ENCODE results near the gene FFAR3. TPM values are rescaled to one million over a fixed set of nuclear protein-coding genes. Genes with fewer than 3 reads are reported as not detected.

The FFAR3 gene
- total and polyA plus RNA-seq, 2 of the 8 experiments (the other 6 are each of a cell fraction or from before 2014, with no cell fraction given): not detected

DNA sequence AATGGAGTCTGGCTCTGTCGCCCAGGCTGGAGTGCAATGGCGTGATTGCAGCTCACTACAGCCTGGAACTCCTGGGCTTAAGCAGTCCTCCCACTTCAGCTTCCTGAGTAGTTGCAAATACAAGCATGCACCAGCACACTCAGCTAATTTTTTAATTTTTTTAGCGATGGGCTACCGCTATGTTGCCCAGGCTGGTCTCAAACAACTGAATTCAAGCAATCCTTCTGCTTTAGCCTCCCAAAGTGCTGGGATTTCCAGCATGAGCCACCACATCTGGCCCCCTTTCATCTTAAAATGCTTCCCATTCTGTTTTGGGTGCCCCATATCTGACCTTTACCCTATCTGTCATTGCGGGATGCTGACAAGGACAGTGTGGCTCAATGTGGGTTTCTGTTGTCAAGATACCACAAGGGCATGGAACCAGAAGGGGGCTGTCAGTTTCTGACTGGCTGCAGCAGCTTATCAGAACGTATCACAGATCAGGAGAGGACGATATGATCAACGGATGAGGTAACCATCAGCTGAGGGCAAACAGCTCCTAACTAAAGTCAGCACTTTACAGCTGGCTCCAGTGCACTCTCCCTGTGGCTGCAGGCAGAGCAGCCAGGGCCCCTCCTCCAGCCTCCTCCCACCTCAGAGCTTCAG, 45.0 kb downstream of the FFAR3 start:
- H3K36me3 ChIP-seq (ENCODE audit: control insufficient read depth in 2 of 4, insufficient read depth in 4 of 4, low read length in 3 of 4): no peaks in the 10 kb centered on the region
- H2BK20ac ChIP-seq (ENCODE audit: low read length): no peak overlapping the region
- H2AK5ac ChIP-seq (ENCODE audit: low read depth, low read length): no peak overlapping the region
- DNase-seq (ENCODE audit: low read depth in 1 of 2, low spot score in 2 of 2): no peak
- H3K23me2 ChIP-seq (ENCODE audit: low read depth, low read length): no peaks in the 10 kb centered on the region
- no peak overlapping the region for H3K14ac ChIP-seq (ENCODE audit: insufficient read length)
- no peaks in the 10 kb centered on the region for H3K79me2 ChIP-seq (ENCODE audit: control insufficient read depth in 1 of 2, insufficient read depth in 2 of 2, low read length in 2 of 2)
- H3K9me3 ChIP-seq (ENCODE audit: insufficient read depth in 2 of 2, low read depth in 1 of 2, low read length in 1 of 2): no peaks in the 10 kb centered on the region
- ChIA-PET POLR2A (ENCODE audit: partially characterized antibody) (interaction anchor here (1.3 kb wide), 1 partner anchor 107 kb away, joined by 3 read pairs; no protein-coding TSS in a partner anchor), CTCF (ENCODE audit: partially characterized antibody) (interaction anchor here (0.9 to 1.3 kb wide), 4 partner anchors 9 to 92 kb away, joined by 3 to 5 read pairs (median 3); no protein-coding TSS in a partner anchor)
- H2BK12ac ChIP-seq (ENCODE audit: low read depth, low read length): 0 out of 2 replicates have a peak overlapping the region, but pooled peaks have one; percentile 39
- H3K4me3 ChIP-seq (ENCODE audit: extremely low read depth in 1 of 4, insufficient read depth in 2 of 4, low read depth in 3 of 4, low read length in 4 of 4): no peak overlapping the region
- H4K5ac ChIP-seq (ENCODE audit: insufficient read length, low read depth, low read length): no peak overlapping the region
- H3K18ac ChIP-seq (ENCODE audit: extremely low read depth, low read length): no peak overlapping the region
- H3K23ac ChIP-seq (ENCODE audit: insufficient read length): no peak overlapping the region
- no peak overlapping the region for H3K9ac ChIP-seq (replicated peaks in 1 of 4; ENCODE audit: extremely low read depth in 1 of 4, low read depth in 3 of 4, low read length in 3 of 4)
- H3K4me1 ChIP-seq (replicated peaks in 1 of 4; ENCODE audit: control insufficient read depth in 3 of 4, insufficient read depth in 4 of 4, low read length in 3 of 4): no peaks in the 10 kb centered on the region
- H4K8ac ChIP-seq (ENCODE audit: extremely low read depth, insufficient read depth, low read length): no peak overlapping the region
- H3K79me1 ChIP-seq (ENCODE audit: low read depth, low read length): no peaks in the 10 kb centered on the region
- H2AFZ ChIP-seq (ENCODE audit: low read length): no peak overlapping the region
- H3K4ac ChIP-seq (replicated peaks; ENCODE audit: insufficient read length, low read depth, low read length): no peak overlapping the region
- no peak overlapping the region for H3K4me2 ChIP-seq (ENCODE audit: insufficient read depth in 1 of 2, low read depth in 2 of 2, low read length in 2 of 2)
- no peak overlapping the region for H3K56ac ChIP-seq (replicated peaks; ENCODE audit: insufficient read length, low read depth, low read length)
- H2BK15ac ChIP-seq (ENCODE audit: low read length): no peak overlapping the region
- H4K91ac ChIP-seq (replicated peaks; ENCODE audit: insufficient read length, low read length): no peak overlapping the region
- H2BK5ac ChIP-seq (ENCODE audit: low read depth, low read length): no peak overlapping the region
- whole genome bisulfite sequencing, 2 experiments (ENCODE audit: extremely low coverage in 1 of 2, insufficient coverage in 1 of 2, insufficient read length in 1 of 2, insufficient replicate concordance in 2 of 2, low coverage in 1 of 2, low lambda C conversion rate in 2 of 2, missing lambda C conversion rate in 1 of 2): 95% methylated on average over 8 of the region's 8 CpGs; no CpG with 5 or more reads in 1 of the 2 experiments
- no peak overlapping the region for H3K27ac ChIP-seq (ENCODE audit: low read depth, low read length)
- H4K20me1 ChIP-seq (replicated peaks in 1 of 2; ENCODE audit: control insufficient read depth in 1 of 2, insufficient read depth in 2 of 2, low read length in 2 of 2): no peaks in the 10 kb centered on the region
- no peaks in the 10 kb centered on the region; a peak in 1 of 7 replicates for H3K27me3 ChIP-seq (replicated peaks in 1 of 4; ENCODE audit: control insufficient read depth in 3 of 4, extremely low read depth in 1 of 4, insufficient read depth in 3 of 4, low read length in 3 of 4)
- FAIRE-seq: no peak
- no peak overlapping the region for H2BK120ac ChIP-seq (replicated peaks; ENCODE audit: low read depth, low read length)
- TF ChIP-seq SUZ12 (IDR thresholded peaks at IDR 0.05; ENCODE audit: low read length): no peak
- no peak for TF ChIP-seq BACH1 (IDR thresholded peaks at IDR 0.05; ENCODE audit: low read length)
- no peak for TF ChIP-seq TAF7 (optimal IDR thresholded peaks at IDR 0.05; ENCODE audit: borderline replicate concordance, low read depth, low read length)
- no peak for TF ChIP-seq PHF8 (conservative IDR thresholded peaks at IDR 0.05; ENCODE audit: low read depth, low read length)
- no peak for TF ChIP-seq FOSL1 (IDR thresholded peaks at IDR 0.05; ENCODE audit: insufficient read depth, low read depth, low read length)
- TF ChIP-seq CHD2 (IDR thresholded peaks at IDR 0.05; ENCODE audit: low read length): no peak
- no peak for TF ChIP-seq EP300 (IDR thresholded peaks at IDR 0.05; ENCODE audit: borderline replicate concordance in 1 of 2, low read depth in 2 of 2, low read length in 2 of 2)
- no peak for TF ChIP-seq POLR2AphosphoS5 (IDR thresholded peaks at IDR 0.05; ENCODE audit: low read depth, low read length)
- no peak for TF ChIP-seq TEAD4 (IDR thresholded peaks at IDR 0.05; ENCODE audit: low read depth, low read length)
- TF ChIP-seq, protein P1, sequence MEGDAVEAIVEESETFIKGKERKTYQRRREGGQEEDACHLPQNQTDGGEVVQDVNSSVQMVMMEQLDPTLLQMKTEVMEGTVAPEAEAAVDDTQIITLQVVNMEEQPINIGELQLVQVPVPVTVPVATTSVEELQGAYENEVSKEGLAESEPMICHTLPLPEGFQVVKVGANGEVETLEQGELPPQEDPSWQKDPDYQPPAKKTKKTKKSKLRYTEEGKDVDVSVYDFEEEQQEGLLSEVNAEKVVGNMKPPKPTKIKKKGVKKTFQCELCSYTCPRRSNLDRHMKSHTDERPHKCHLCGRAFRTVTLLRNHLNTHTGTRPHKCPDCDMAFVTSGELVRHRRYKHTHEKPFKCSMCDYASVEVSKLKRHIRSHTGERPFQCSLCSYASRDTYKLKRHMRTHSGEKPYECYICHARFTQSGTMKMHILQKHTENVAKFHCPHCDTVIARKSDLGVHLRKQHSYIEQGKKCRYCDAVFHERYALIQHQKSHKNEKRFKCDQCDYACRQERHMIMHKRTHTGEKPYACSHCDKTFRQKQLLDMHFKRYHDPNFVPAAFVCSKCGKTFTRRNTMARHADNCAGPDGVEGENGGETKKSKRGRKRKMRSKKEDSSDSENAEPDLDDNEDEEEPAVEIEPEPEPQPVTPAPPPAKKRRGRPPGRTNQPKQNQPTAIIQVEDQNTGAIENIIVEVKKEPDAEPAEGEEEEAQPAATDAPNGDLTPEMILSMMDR (IDR thresholded peaks at IDR 0.05; ENCODE audit: control extremely low read depth in 1 of 3, insufficient read depth in 1 of 3, low read depth in 1 of 3, low read length in 3 of 3): no peak
- TF ChIP-seq EGR1 (IDR thresholded peaks at IDR 0.05; ENCODE audit: borderline replicate concordance, low read depth, low read length): no peak

Data from H1 (cell line).